NCI-H82 treated with DMSO at 0.1 percent for 48 hours (cell line): ENCODE data around the gene MALAT1.
"Not testable (repeated sequence)": the region's sequence is repeated elsewhere in the genome, so short reads cannot be mapped to it uniquely, and the experiment has no call there.

Source experiments
- DNase-seq: peaks from one replicate; lab custom pipeline; 2025; ENCODE audit not compliant: unreplicated experiment; lab: John Stamatoyannopoulos, UW

Gene MALAT1

GRCh38 chr11:65498977-65499712 is at the start of gene MALAT1:
Gene MALAT1, plus strand, starts transcription at chr11:65499045.
- peak; percentile 72 for DNase-seq

GRCh38 chr11:65451301-65451700 is 47.5 kb upstream of the MALAT1 start:
- not testable (repeated sequence) for DNase-seq

- not testable (repeated sequence) for DNase-seq
Measured at GRCh38 chr11:65452259-65452658, 46.6 kb upstream of the MALAT1 start.

- no peak for DNase-seq
Measured at GRCh38 chr11:65452806-65453490, 45.9 kb upstream of the MALAT1 start.

GRCh38 chr11:65454311-65454695 is 44.5 kb upstream of the MALAT1 start:
- DNase-seq, result no peak

GRCh38 chr11:65454696-65455456 is 44.0 kb upstream of the MALAT1 start:
- DNase-seq, result peak; percentile 72

- DNase-seq, result no peak
Measured at GRCh38 chr11:65456418-65456817, 42.4 kb upstream of the MALAT1 start.

GRCh38 chr11:65459552-65459951 is 39.3 kb upstream of the MALAT1 start:
- no peak for DNase-seq

GRCh38 chr11:65465471-65465870 is 33.4 kb upstream of the MALAT1 start:
- not testable (repeated sequence) for DNase-seq

GRCh38 chr11:65467306-65467705 is 31.5 kb upstream of the MALAT1 start:
- DNase-seq, result not testable (repeated sequence)

- no peak for DNase-seq
Measured at GRCh38 chr11:65468874-65469333, 29.9 kb upstream of the MALAT1 start.

- DNase-seq, result no peak
Measured at GRCh38 chr11:65470433-65471049, 28.3 kb upstream of the MALAT1 start.

- DNase-seq, result no peak
Measured at GRCh38 chr11:65471447-65471891, 27.4 kb upstream of the MALAT1 start.

GRCh38 chr11:65472588-65473277 is 26.1 kb upstream of the MALAT1 start:
- DNase-seq, result not testable (repeated sequence)

GRCh38 chr11:65473278-65473860 is 25.5 kb upstream of the MALAT1 start:
- no peak for DNase-seq

- no peak for DNase-seq
Measured at GRCh38 chr11:65474864-65475263, 24.0 kb upstream of the MALAT1 start.

- DNase-seq, result no peak
Measured at GRCh38 chr11:65476632-65477148, 22.2 kb upstream of the MALAT1 start.

GRCh38 chr11:65477149-65477965 is 21.5 kb upstream of the MALAT1 start:
- peak; percentile 53 for DNase-seq
